Measurements from ENCODE around the gene COL25A1.

The COL25A1 gene

DNA sequence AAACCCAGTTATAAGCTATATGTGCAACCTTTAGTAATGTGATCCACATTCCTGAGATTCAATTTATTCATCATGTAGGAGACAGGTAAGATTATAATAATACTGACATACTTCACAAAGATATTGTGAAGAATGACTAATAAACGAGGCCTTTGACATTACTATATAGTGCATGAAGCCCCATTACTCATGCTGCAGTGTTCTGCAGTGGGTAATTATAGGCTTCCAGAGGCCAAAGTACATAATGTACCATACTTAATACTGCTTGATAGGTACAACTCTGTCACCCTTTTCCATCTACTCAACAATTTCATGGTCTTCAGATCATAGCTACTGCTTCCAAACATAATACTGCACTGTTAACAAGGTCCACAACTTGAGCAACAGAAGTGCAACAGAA is 68.9 kb downstream of the COL25A1 start:
- DNase-seq (ENCODE audit: low read depth in 1 of 2, low spot score in 1 of 2): no peak
- in situ Hi-C loops (cut with HindIII; ENCODE audit: low pct_unique_long_range_greater_than_20kb, low sequenced_read_pairs): no loop called here
- TF ChIP-seq JUND (IDR thresholded peaks at IDR 0.05; ENCODE audit: low read depth): no peak

DNA sequence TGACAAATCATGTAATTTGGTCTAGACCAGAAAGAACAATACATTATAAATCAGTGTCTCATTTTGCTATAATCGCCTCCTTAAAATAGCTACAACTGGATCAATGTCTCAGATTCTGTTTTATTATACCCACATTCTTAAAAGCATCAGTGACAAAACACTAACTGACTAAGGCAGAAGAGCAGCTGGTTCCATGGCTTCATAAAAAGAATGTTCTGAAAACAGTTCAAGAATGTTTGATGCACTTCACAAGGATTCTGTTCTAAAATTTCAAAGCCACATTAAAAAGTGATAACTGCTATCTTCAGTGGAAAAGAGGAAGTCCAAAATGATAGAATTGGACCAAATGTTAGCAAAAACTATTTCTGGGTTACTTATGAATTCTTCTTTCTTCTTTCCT is 69.8 kb downstream of the COL25A1 start:
- in situ Hi-C loops (cut with HindIII; ENCODE audit: low pct_unique_long_range_greater_than_20kb, low sequenced_read_pairs): no loop called here
- no peak for TF ChIP-seq JUND (IDR thresholded peaks at IDR 0.05; ENCODE audit: low read depth)
- DNase-seq (ENCODE audit: low read depth in 1 of 2, low spot score in 1 of 2): no peak

DNA sequence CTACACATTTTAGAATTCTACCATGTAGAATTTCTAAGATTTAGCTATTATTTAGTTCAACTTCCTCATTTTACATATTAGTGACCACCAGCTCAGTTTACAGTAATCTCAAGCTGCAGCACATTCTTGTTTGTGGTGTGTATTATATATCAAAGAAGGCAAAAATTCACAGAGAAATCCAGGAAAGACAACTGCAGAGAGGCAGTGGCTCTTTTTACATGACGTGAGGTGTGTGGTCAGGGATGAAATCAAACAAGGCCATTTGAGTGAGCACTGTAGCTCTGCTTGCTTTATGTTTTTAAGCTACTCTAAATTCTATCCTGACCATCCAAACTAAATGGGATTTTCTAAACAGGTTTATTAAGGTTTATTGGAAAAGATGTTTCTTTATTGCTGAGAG is 71.1 kb downstream of the COL25A1 start:
- DNase-seq (ENCODE audit: low read depth in 1 of 2, low spot score in 1 of 2): no peak
- in situ Hi-C loops (cut with HindIII; ENCODE audit: low pct_unique_long_range_greater_than_20kb, low sequenced_read_pairs): no loop called here
- no peak for TF ChIP-seq JUND (IDR thresholded peaks at IDR 0.05; ENCODE audit: low read depth)

DNA sequence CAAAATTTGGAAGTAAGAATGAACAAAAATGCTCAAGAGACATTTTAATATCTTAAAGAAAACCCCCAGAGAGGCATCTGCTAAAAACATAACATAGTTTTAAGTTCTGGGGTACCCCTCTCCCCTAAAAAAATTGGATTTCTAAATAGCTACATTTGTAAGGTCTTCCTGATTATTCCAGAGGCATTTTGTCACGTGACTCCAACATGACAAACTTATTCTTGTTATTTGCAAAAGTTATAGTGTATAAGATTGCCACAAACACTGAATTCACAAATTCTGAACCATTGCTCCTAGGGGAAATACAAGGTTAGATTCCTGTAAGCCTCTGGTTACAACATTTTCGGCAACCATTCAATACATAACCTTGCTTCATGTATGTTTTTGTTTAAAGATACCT is 73.4 kb downstream of the COL25A1 start:
- no peak for DNase-seq (ENCODE audit: low read depth in 1 of 2, low spot score in 1 of 2)
- TF ChIP-seq JUND (IDR thresholded peaks at IDR 0.05; ENCODE audit: low read depth): no peak
- in situ Hi-C loops (cut with HindIII; ENCODE audit: low pct_unique_long_range_greater_than_20kb, low sequenced_read_pairs): no loop called here

DNA sequence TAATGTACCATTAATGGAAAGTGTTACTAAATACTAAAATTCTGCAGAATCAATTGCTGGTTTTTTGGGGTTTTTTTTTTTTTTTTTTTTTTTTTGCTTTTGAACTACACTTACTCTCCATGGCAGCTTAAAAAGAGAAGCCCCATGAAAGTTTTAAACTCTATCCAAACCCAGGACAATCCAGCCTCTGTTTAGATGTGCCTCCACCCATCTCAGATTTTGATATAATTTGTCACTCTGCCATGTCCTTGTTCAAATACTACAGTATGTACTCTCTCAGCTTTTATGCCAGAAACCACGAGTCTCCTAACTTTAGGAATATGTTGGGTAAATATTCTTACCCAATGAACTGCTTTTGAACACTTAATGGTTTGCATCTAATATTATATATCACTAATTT is 84.2 kb downstream of the COL25A1 start:
- no peak for TF ChIP-seq JUND (IDR thresholded peaks at IDR 0.05; ENCODE audit: low read depth)
- in situ Hi-C loops (cut with HindIII; ENCODE audit: low pct_unique_long_range_greater_than_20kb, low sequenced_read_pairs): no loop called here
- no peak for DNase-seq (ENCODE audit: low read depth in 1 of 2, low spot score in 1 of 2)

DNA sequence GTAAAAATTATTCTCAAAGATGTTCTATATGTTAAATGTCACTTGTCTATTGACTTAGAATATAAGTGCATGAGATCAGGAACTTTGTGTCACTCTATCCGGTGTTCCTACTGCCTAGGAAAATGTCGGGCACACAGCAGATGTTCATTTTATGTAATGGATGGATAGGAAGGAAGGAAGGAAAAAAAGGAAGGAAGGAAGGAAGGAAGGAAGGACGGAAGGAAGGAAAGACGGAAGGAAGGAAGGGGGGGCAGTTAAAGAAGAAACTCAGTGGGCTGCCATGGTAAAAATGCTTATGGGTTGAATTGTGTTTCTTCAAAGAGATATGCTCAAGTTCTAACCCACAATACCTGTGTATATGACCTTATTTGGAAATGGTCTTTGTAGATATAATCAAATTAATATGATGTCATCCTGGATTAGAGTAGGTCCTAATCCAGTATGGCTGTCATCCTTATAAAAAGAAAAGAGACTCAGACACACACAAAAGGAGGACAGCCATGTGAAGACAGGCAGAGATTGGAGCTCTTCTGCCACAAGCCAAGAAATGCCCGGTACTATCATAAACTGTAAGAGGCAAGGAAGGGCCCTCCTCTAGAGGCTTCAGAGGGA is 86.3 kb downstream of the COL25A1 start:
- no peak for TF ChIP-seq JUND (IDR thresholded peaks at IDR 0.05; ENCODE audit: low read depth)
- no peak for DNase-seq (ENCODE audit: low read depth in 1 of 2, low spot score in 1 of 2)
- in situ Hi-C loops (cut with HindIII; ENCODE audit: low pct_unique_long_range_greater_than_20kb, low sequenced_read_pairs): no loop called here

DNA sequence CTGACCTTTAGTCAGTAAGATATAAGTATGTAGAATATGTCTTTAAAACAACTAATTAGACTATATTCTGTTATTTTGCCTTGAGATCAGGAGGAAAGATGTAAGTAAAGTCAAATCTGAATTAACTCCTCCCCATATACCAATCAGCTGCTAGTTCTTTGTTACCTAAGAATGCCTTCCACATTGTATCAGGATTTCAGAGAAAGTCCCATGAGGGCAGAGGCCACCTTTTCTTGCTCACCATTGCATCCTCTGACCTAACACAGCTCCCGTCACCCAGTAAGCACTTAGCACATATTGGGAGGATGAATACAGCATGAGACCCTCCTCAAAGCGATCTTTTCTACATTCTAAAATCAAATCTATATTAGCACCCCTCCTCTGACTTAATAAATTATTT is 87.0 kb downstream of the COL25A1 start:
- no peak for TF ChIP-seq JUND (IDR thresholded peaks at IDR 0.05; ENCODE audit: low read depth)
- no peak for DNase-seq (ENCODE audit: low read depth in 1 of 2, low spot score in 1 of 2)
- in situ Hi-C loops (cut with HindIII; ENCODE audit: low pct_unique_long_range_greater_than_20kb, low sequenced_read_pairs): no loop called here

DNA sequence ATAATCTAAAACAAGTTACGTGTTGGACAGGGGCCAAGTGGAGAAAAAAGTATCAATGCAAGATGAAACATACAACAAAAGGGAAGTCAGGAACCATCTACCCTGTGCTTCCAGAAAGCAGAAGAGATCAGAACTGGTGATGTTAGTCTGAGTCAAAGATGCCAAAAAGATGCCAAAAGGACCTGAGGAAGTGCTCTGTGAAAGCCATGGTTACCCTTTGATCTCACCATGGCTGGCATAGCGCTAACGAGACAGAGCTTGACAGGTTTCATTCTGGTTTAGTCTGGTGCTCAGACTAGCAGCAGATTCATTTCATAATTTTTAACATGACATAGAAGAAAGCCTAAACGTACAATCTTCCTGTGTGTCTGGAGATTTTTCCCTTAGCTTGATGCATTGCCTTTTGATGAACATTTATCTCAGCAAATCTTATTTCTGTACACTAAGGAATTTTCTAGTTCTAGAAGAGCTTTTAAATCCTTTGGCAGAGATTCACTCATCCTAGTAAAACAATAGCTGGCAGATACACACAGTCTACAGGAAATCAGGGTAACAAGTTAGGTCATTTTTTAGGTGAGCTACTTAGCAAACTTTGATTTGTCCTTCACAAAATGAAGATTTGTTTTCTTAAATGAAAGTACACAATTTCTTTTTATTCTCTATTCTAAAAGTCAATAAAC is 87.7 kb downstream of the COL25A1 start:
- no peak for TF ChIP-seq JUND (IDR thresholded peaks at IDR 0.05; ENCODE audit: low read depth)
- DNase-seq (ENCODE audit: low read depth in 1 of 2, low spot score in 1 of 2): no peak
- in situ Hi-C loops (cut with HindIII; ENCODE audit: low pct_unique_long_range_greater_than_20kb, low sequenced_read_pairs): no loop called here

DNA sequence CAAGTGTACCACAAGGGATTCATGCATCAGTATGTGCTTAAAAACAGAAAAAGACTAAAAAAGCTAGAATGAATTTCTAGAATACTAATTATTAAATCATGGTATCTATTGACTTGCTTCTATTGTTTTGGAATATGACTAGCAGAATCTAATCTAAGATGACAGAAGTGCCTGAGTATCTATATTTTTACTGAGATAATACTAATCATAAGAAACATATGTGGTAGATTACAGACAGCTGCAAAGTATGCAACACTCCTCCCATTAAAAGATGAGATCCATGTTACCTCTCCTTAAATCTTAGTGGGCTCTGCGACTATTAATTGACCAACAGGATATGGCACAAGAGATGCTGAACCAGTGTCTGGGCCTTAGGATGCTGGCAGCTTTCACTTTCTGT is 89.4 kb downstream of the COL25A1 start:
- in situ Hi-C loops (cut with HindIII; ENCODE audit: low pct_unique_long_range_greater_than_20kb, low sequenced_read_pairs): no loop called here
- no peak for TF ChIP-seq JUND (IDR thresholded peaks at IDR 0.05; ENCODE audit: low read depth)
- DNase-seq (ENCODE audit: low read depth in 1 of 2, low spot score in 1 of 2): no peak

DNA sequence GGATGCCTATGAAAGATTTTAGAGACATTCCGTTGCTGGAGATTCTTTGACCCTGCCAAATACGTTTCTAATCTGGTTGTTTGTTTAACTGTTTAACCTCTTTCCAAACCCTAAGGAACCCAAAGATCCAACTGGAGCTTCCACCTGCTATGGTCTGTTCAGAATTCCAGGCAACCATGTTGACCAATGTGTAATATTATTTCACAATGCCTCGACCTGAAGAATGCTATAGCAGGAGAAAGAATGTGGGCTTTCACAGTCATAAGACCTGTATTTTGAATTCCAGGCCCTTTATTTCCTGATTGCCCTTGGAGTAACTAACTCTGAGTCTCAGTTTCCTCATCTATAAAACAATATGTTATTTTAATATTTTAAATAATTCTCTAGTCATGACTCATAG is 90.8 kb downstream of the COL25A1 start:
- DNase-seq (ENCODE audit: low read depth in 1 of 2, low spot score in 1 of 2): no peak
- TF ChIP-seq JUND (IDR thresholded peaks at IDR 0.05; ENCODE audit: low read depth): no peak
- in situ Hi-C loops (cut with HindIII; ENCODE audit: low pct_unique_long_range_greater_than_20kb, low sequenced_read_pairs): no loop called here

DNA sequence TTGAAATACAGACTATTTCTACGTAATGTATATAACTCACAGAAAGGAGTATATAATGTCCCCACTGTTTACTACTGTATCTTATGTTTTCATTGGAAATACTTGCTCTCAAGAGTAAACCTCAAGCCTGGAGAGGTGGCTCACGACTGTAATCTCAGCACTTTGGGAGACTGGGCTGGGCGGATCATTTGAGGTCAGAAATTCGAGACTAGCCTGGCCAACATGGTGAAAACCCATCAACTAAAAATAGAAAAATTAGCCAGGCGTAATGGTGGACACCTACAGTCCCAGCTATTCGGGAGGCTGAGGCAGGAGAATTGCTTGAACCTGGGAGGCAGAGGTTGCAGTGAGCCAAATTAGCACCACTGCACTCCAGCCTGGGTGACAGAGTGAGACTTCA is 92.8 kb downstream of the COL25A1 start:
- DNase-seq (ENCODE audit: low read depth in 1 of 2, low spot score in 1 of 2): no peak
- TF ChIP-seq JUND (IDR thresholded peaks at IDR 0.05; ENCODE audit: low read depth): no peak
- in situ Hi-C loops (cut with HindIII; ENCODE audit: low pct_unique_long_range_greater_than_20kb, low sequenced_read_pairs): no loop called here

DNA sequence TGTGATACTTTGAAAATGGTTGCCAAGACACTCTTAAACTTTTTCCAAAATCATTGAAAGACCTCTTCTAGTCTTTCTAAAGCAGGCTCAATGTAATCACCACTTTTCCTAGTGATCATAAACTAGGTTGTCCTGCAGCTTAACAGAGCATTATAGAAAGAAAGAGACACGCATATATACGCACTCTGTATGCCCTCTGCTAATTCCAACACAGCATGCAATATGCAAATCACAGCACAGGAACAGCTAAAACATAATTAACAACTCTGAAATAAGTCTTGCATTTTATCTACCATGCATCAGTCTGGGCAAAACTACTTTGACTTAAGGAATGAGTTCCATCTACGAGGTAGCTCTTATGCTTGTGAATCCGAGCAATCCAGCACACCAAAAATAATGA is 94.6 kb downstream of the COL25A1 start:
- in situ Hi-C loops (cut with HindIII; ENCODE audit: low pct_unique_long_range_greater_than_20kb, low sequenced_read_pairs): no loop called here
- no peak for DNase-seq (ENCODE audit: low read depth in 1 of 2, low spot score in 1 of 2)
- no peak for TF ChIP-seq JUND (IDR thresholded peaks at IDR 0.05; ENCODE audit: low read depth)

DNA sequence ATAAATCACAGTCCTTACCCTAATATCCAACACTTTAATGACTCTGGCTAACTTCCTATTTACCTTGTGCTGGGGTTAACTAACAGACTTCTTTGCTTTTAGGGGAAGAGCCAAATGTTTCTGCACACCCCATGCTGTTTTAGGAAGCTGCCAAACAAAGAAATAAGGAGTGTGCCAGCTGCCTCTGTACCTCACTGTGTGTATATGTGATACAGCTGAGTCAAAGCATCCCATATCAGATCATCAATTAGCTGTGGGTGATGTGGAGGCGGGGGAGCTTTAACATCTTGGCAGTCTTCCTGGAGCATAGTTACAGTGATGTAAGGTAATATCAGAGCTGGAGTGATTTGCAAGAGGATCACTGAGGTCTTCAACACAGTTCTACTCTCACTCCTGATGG is 95.4 kb downstream of the COL25A1 start:
- in situ Hi-C loops (cut with HindIII; ENCODE audit: low pct_unique_long_range_greater_than_20kb, low sequenced_read_pairs): no loop called here
- TF ChIP-seq JUND (IDR thresholded peaks at IDR 0.05; ENCODE audit: low read depth): no peak
- no peak for DNase-seq (ENCODE audit: low read depth in 1 of 2, low spot score in 1 of 2)

DNA sequence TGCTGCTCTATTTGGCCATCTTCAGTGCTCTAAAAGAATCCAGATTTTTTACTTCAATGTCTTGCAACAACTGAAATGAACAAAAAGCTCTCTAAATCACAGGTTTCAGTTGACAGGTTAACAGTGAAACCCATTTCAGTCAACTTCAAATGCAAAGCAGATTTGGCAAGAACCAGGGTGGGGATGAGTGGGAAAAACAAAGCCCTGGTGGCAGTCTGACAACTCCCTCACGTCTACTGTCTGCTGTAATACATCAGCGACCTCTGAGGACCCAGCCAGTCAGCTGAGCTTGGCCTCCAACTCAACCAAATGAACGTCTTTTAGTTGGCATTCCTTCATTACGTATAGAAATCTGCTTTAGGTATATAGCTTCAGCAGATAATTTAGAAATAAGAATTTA is 95.8 kb downstream of the COL25A1 start:
- TF ChIP-seq JUND (IDR thresholded peaks at IDR 0.05; ENCODE audit: low read depth): no peak
- in situ Hi-C loops (cut with HindIII; ENCODE audit: low pct_unique_long_range_greater_than_20kb, low sequenced_read_pairs): no loop called here
- no peak for DNase-seq (ENCODE audit: low read depth in 1 of 2, low spot score in 1 of 2)

Measured in T47D (cell line).